Islet precursor cell (in vitro differentiated cells): ENCODE measurements around the gene CENPC.
A peak's percentile ranks its signal among the peaks of the same experiment; 100 is the strongest.
"Not testable (repeated sequence)": the region's sequence is repeated elsewhere in the genome, so short reads cannot be mapped to it uniquely, and the experiment has no call there.

Source experiments
- DNase-seq: peaks from one replicate; pipeline ENCODE4 v3.0.0-alpha.2; 2018

CENPC gene

GRCh38 chr4:67545199-67546003 lies at the start of gene CENPC:
TSS of gene CENPC (minus strand) at chr4:67545503. CDS start at chr4:67545355, 148 bp downstream.
- peak; percentile 100 for DNase-seq

GRCh38 chr4:67593741-67594175 lies 48.5 kb upstream of the CENPC start:
- DNase-seq: no peak

GRCh38 chr4:67587156-67587555 lies 41.9 kb upstream of the CENPC start:
- DNase-seq: no peak

- DNase-seq: no peak
These were observed 39.2 kb upstream of the CENPC start for GRCh38 chr4:67584496-67584895.

- no peak for DNase-seq
These were observed 36.6 kb upstream of the CENPC start for GRCh38 chr4:67581913-67582312.

GRCh38 chr4:67581208-67581857 lies 36.0 kb upstream of the CENPC start:
- DNase-seq: no peak

GRCh38 chr4:67580577-67580976 lies 35.3 kb upstream of the CENPC start:
- DNase-seq: no peak

- DNase-seq: no peak
These were observed 31.2 kb upstream of the CENPC start for GRCh38 chr4:67576538-67576937.

- no peak for DNase-seq
These were observed 30.8 kb upstream of the CENPC start for GRCh38 chr4:67576059-67576466.

- DNase-seq: no peak
These were observed 30.1 kb upstream of the CENPC start for GRCh38 chr4:67575232-67576058.

GRCh38 chr4:67573193-67573592 lies 27.9 kb upstream of the CENPC start:
- no peak for DNase-seq

- DNase-seq: no peak
These were observed 26.7 kb upstream of the CENPC start for GRCh38 chr4:67571975-67572374.

GRCh38 chr4:67570537-67570936 lies 25.2 kb upstream of the CENPC start:
- no peak for DNase-seq

GRCh38 chr4:67568820-67569219 lies 23.5 kb upstream of the CENPC start:
- DNase-seq: no peak

GRCh38 chr4:67566335-67566734 lies 21.0 kb upstream of the CENPC start:
- DNase-seq: no peak

- DNase-seq: no peak
These were observed 20.0 kb upstream of the CENPC start for GRCh38 chr4:67565284-67565683.

- DNase-seq: no peak
These were observed 13.2 kb upstream of the CENPC start, which contains the start of gene STAP1 for GRCh38 chr4:67558493-67558892. TSS of gene STAP1 (plus strand) at chr4:67558727. CDS start at chr4:67558810, 83 bp downstream.

GRCh38 chr4:67556436-67556835 lies 11.1 kb upstream of the CENPC start:
- no peak for DNase-seq

- no peak for DNase-seq
These were observed 10.1 kb upstream of the CENPC start for GRCh38 chr4:67555447-67555846.

- DNase-seq: no peak
These were observed 8.8 kb upstream of the CENPC start for GRCh38 chr4:67554096-67554495.

- not testable (repeated sequence) for DNase-seq
These were observed 7.0 kb upstream of the CENPC start for GRCh38 chr4:67552146-67552792.

- DNase-seq: no peak
These were observed 5.6 kb upstream of the CENPC start for GRCh38 chr4:67550857-67551256.

GRCh38 chr4:67550451-67550850 lies 5.1 kb upstream of the CENPC start:
- DNase-seq: no peak
